Common myeloid progenitor, CD34-positive (primary cell): ENCODE data around the gene DTYMK.
A peak's percentile ranks its signal among the peaks of the same experiment; 100 is the strongest.

ENCODE experiments used
- CTCF ChIA-PET: fragments of 350-600 bp; sonication (Branson Sonifier 250); formaldehyde crosslinking; loops from one replicate; lab custom pipeline; 2021; ENCODE audit warnings: antibody characterized with exemption; lab: Charles Lee
- POLR2A ChIA-PET: fragments of 350-600 bp; sonication (Branson Sonifier 250); formaldehyde crosslinking; loops from one replicate; lab custom pipeline; 2021; ENCODE audit warnings: antibody characterized with exemption; lab: Charles Lee
- DNase-seq, 3 donors: peaks; one replicate each; pipeline versions ENCODE4 v3.0.0 to v3.0.0-alpha.2; 2013
- H3K27ac ChIP-seq, 2 experiments: 1 replicate in 1 of 2; 2 replicates in 1 of 2; pipeline ENCODE4 v1.7.0; 2013; ENCODE audit warnings: inconsistent platforms in 2 of 2, low read length in 2 of 2, mild to moderate bottlenecking in 2 of 2, low read depth in 1 of 2, moderate library complexity in 1 of 2; ENCODE audit not compliant: severe bottlenecking in 2 of 2, insufficient read depth in 1 of 2, poor library complexity in 1 of 2
- H3K27me3 ChIP-seq, 5 experiments: replicated peaks in 2 of 5; 1 replicate in 3 of 5; 2 replicates in 2 of 5; pipeline versions ENCODE4 v1.6.1 to v1.7.0; 2013; ENCODE audit warnings: low read length in 4 of 5, mild to moderate bottlenecking in 2 of 5, moderate library complexity in 2 of 5, inconsistent platforms in 1 of 5; ENCODE audit not compliant: insufficient read depth in 5 of 5, control insufficient read depth in 4 of 5
- H3K36me3 ChIP-seq, 4 experiments: 1 replicate in 2 of 4; 2 replicates in 2 of 4; pipeline versions ENCODE4 v1.6.1 to v1.7.0; 2013; ENCODE audit warnings: low read length in 3 of 4, control low read depth in 1 of 4, mild to moderate bottlenecking in 1 of 4; ENCODE audit not compliant: control insufficient read depth in 4 of 4, insufficient read depth in 4 of 4
- H3K4me1 ChIP-seq, 4 experiments: 1 replicate in 3 of 4; 2 replicates in 1 of 4; pipeline versions ENCODE4 v1.6.1 to v1.7.1; 2013; ENCODE audit warnings: low read length in 3 of 4, mild to moderate bottlenecking in 3 of 4, control low read depth in 1 of 4, inconsistent platforms in 1 of 4, moderate library complexity in 1 of 4; ENCODE audit not compliant: control insufficient read depth in 4 of 4, insufficient read depth in 4 of 4; ENCODE audit errors: control extremely low read depth in 1 of 4
- H3K4me3 ChIP-seq, 7 experiments: 1 replicate in 4 of 7; 2 replicates in 3 of 7; pipeline versions ENCODE4 v1.5.1 to v1.7.0; 2013; ENCODE audit warnings: mild to moderate bottlenecking in 7 of 7, low read length in 6 of 7, moderate library complexity in 6 of 7, inconsistent platforms in 2 of 7, low read depth in 2 of 7, control low read depth in 1 of 7; ENCODE audit not compliant: insufficient read depth in 4 of 7, control insufficient read depth in 1 of 7; ENCODE audit errors: extremely low read depth in 1 of 7
- H3K9me3 ChIP-seq, 5 experiments: 1 replicate in 4 of 5; 2 replicates in 1 of 5; pipeline versions ENCODE4 v1.6.1 to v1.7.1; 2013; ENCODE audit warnings: low read length in 4 of 5, mild to moderate bottlenecking in 2 of 5, inconsistent platforms in 1 of 5, low read depth in 1 of 5, moderate library complexity in 1 of 5; ENCODE audit not compliant: control insufficient read depth in 4 of 5, insufficient read depth in 2 of 5; ENCODE audit errors: control extremely low read depth in 1 of 5
- WGBS: methylation state at CpG from one replicate; pipeline ENCODE4 v1.1.5; 2013; ENCODE audit not compliant: insufficient coverage; 5-methylcytosine and 5-hydroxymethylcytosine counted together

DTYMK gene

GRCh38 chr2:241637795-241638660, 48.6 kb downstream of the DTYMK start:
- ChIA-PET POLR2A (no interaction called here), CTCF (interaction anchor here (1.0 to 1.2 kb wide), 6 partner anchors 10 to 50 kb away, joined by 3 to 5 read pairs (median 3); partner anchors contain the start of gene DTYMK)
- Histone ChIP-seq H3K36me3 (peaks cover 0 to 28% (median 9%) of the 10 kb centered on the region in 4 experiments), H3K27ac (peak overlapping the region; percentile 91 to 97), H3K4me3 (peak overlapping the region; percentile 78 to 99 (median 98)), H3K27me3 (no peaks in the 10 kb centered on the region), H3K9me3 (peaks cover 0 to 3% (median 0%) of the 10 kb centered on the region in 5 experiments), H3K4me1 (peaks cover 7 to 28% (median 20%) of the 10 kb centered on the region in 4 experiments)
- under 1% methylated on average over 51 of the region's 67 CpGs for WGBS
- peak; percentile 36 to 77 (median 67) for DNase-seq

GRCh38 chr2:241637018-241637794, 49.4 kb downstream of the DTYMK start, which contains the start of the genes ATG4B and THAP4:
Gene ATG4B, plus strand, starts transcription at chr2:241637693. Its CDS starts 22 bp downstream, at chr2:241637715.
Gene THAP4, minus strand, starts transcription at chr2:241637158. Its CDS starts 141 bp downstream, at chr2:241637017.
- peak within 1 kb of the TSS; percentile 91 to 97 for H3K27ac ChIP-seq
- no peaks in the 10 kb centered on the region for H3K27me3 ChIP-seq
- H3K4me3 ChIP-seq: peak within 1 kb of the TSS; percentile 78 to 99 (median 98)
- H3K36me3 ChIP-seq: peaks cover 7 to 36% (median 16%) of the 10 kb centered on the region in 4 experiments
- H3K4me1 ChIP-seq: peaks cover 7 to 28% (median 20%) of the 10 kb centered on the region in 4 experiments
- WGBS: under 1% methylated on average over 118 of the region's 123 CpGs
- DNase-seq: peak; percentile 74 to 90 (median 85)
- peaks cover 0 to 3% (median 0%) of the 10 kb centered on the region in 5 experiments for H3K9me3 ChIP-seq
- POLR2A ChIA-PET: no interaction called here
- CTCF ChIA-PET: interaction anchor here (1.0 to 1.1 kb wide), 3 partner anchors 11 to 51 kb away, joined by 3 read pairs; no protein-coding TSS in a partner anchor

GRCh38 chr2:241636182-241637017, 50.2 kb downstream of the DTYMK start:
- ChIA-PET POLR2A (interaction anchor here (0.7 kb wide), 1 partner anchor 744 kb away, joined by 3 read pairs; no protein-coding TSS in a partner anchor), CTCF (interaction anchor here (1.0 to 1.1 kb wide), 3 partner anchors 12 to 52 kb away, joined by 3 to 4 read pairs (median 3); no protein-coding TSS in a partner anchor)
- Histone ChIP-seq H3K36me3 (peaks cover 8 to 43% (median 21%) of the 10 kb centered on the region in 4 experiments), H3K27ac (peak overlapping the region in 1 of 2 experiments; percentile 97), H3K4me3 (peak overlapping the region; percentile 78 to 99 (median 98)), H3K9me3 (peaks cover 0 to 3% (median 0%) of the 10 kb centered on the region in 5 experiments), H3K27me3 (no peaks in the 10 kb centered on the region), H3K4me1 (peaks cover 7 to 26% (median 18%) of the 10 kb centered on the region in 4 experiments)
- DNase-seq: peak; percentile 12 to 48 (median 30)
- WGBS: under 1% methylated on average over 89 of the region's 97 CpGs

GRCh38 chr2:241635756-241636155, 50.9 kb downstream of the DTYMK start:
- Histone ChIP-seq H3K4me1 (peaks cover 7 to 26% (median 18%) of the 10 kb centered on the region in 4 experiments), H3K27ac (peak overlapping the region in 1 of 2 experiments; percentile 97), H3K36me3 (peaks cover 10 to 46% (median 26%) of the 10 kb centered on the region in 4 experiments), H3K9me3 (peaks cover 0 to 3% (median 0%) of the 10 kb centered on the region in 5 experiments), H3K27me3 (no peaks in the 10 kb centered on the region), H3K4me3 (peak overlapping the region in 6 of 7 experiments; percentile 78 to 99 (median 97))
- ChIA-PET POLR2A (interaction anchor here (0.6 kb wide), 1 partner anchor 18 kb away, joined by 4 read pairs; no protein-coding TSS in a partner anchor), CTCF (interaction anchor here (1.1 kb wide), 2 partner anchors 11 to 25 kb away, joined by 3 to 4 read pairs; no protein-coding TSS in a partner anchor)
- 32% methylated on average over 2 of the region's 6 CpGs for WGBS
- DNase-seq: no peak

GRCh38 chr2:241633561-241633960, 53.1 kb downstream of the DTYMK start:
- Histone ChIP-seq H3K4me3 (no peak overlapping the region), H3K27me3 (no peaks in the 10 kb centered on the region), H3K27ac (no peak overlapping the region), H3K36me3 (peaks cover 10 to 51% (median 26%) of the 10 kb centered on the region in 4 experiments), H3K4me1 (peaks cover 5 to 20% (median 13%) of the 10 kb centered on the region in 4 experiments), H3K9me3 (no peaks in the 10 kb centered on the region)
- POLR2A ChIA-PET: no interaction called here
- CTCF ChIA-PET: interaction anchor here (2.3 kb wide), 1 partner anchor 9 kb away, joined by 8 read pairs; no protein-coding TSS in a partner anchor
- DNase-seq: no peak
- 92% methylated on average over 11 of the region's 17 CpGs for WGBS
